ENCODE measurements around the gene FOXL2. TPM values are rescaled to one million over a fixed set of nuclear protein-coding genes. Genes with fewer than 3 reads are reported as not detected.

The FOXL2 gene
- total and polyA plus RNA-seq, 4 donors: not detected

- H3K27ac ChIP-seq (ENCODE audit: low read depth in 1 of 2, low read length in 2 of 2): no peak overlapping the region
- no peak overlapping the region for H3K9ac ChIP-seq (ENCODE audit: low read depth in 1 of 2, low read length in 2 of 2)
- H3K4me1 ChIP-seq (ENCODE audit: control insufficient read depth in 4 of 4, insufficient read depth in 4 of 4, low read length in 3 of 4): peaks cover 26 to 37% (median 28%) of the 10 kb centered on the region in 4 donors
- WGBS: 32% methylated on average over 5 of the region's 5 CpGs
- no peaks in the 10 kb centered on the region for H3K36me3 ChIP-seq (ENCODE audit: control insufficient read depth in 4 of 4, insufficient read depth in 3 of 4, low read depth in 1 of 4, low read length in 3 of 4)
- H3K4me3 ChIP-seq (ENCODE audit: low read depth in 1 of 3, low read length in 3 of 3): no peak overlapping the region
- no peak for TF ChIP-seq MAX (IDR thresholded peaks at IDR 0.05)
- TF ChIP-seq SP1 (IDR thresholded peaks at IDR 0.05): no peak
- TF ChIP-seq REST (IDR thresholded peaks at IDR 0.05): no peak
- TF ChIP-seq YY1 (IDR thresholded peaks at IDR 0.05): no peak
- no peak for TF ChIP-seq EGR1 (IDR thresholded peaks at IDR 0.05; ENCODE audit: low read depth in 2 of 2)
- no peak for TF ChIP-seq ZBTB33 (IDR thresholded peaks at IDR 0.05)
- TF ChIP-seq ATF3 (IDR thresholded peaks at IDR 0.05): no peak
- no peak for TF ChIP-seq TAF1 (conservative IDR thresholded peaks at IDR 0.05)
- TF ChIP-seq RAD21 (IDR thresholded peaks at IDR 0.05): no peak
- TF ChIP-seq RXRA (IDR thresholded peaks at IDR 0.05): no peak
- TF ChIP-seq FOXA2 (IDR thresholded peaks at IDR 0.05): no peak
- no peak for TF ChIP-seq JUND (IDR thresholded peaks at IDR 0.05)
- no peak for TF ChIP-seq HNF4A (conservative IDR thresholded peaks at IDR 0.05)
- TF ChIP-seq FOXA1 (IDR thresholded peaks at IDR 0.05): no peak
- TF ChIP-seq NR2F2 (IDR thresholded peaks at IDR 0.05): no peak
- no peak for TF ChIP-seq HNF4G (IDR thresholded peaks at IDR 0.05)
- TF ChIP-seq CTCF (IDR thresholded peaks at IDR 0.05; ENCODE audit: low read depth, low read length, missing input control): no peak
- no peak for TF ChIP-seq GABPA (IDR thresholded peaks at IDR 0.05 in 1 of 2, conservative IDR thresholded peaks at IDR 0.05 in 1 of 2)
- no peaks in the 10 kb centered on the region for H3K9me3 ChIP-seq (ENCODE audit: control insufficient read depth in 4 of 4, low read length in 3 of 4)
- H3K27me3 ChIP-seq (ENCODE audit: control insufficient read depth in 4 of 4, insufficient read depth in 4 of 4, low read length in 3 of 4): peaks cover 13 to 27% (median 18%) of the 10 kb centered on the region in 4 donors
- DNase-seq (ENCODE audit: low spot score): no peak
These were observed 2.1 kb upstream of the FOXL2 start for GRCh38 chr3:138949002-138949418.

All from liver (tissue), 9 donors.